DMS 273 (cell line): ENCODE measurements around the gene LYPD4.
"Not testable (repeated sequence)": the region's sequence is repeated elsewhere in the genome, so short reads cannot be mapped to it uniquely, and the experiment has no call there.

ENCODE experiments used
- DNase-seq: peaks from one replicate; lab custom pipeline; 2025; ENCODE audit not compliant: unreplicated experiment; lab: John Stamatoyannopoulos, UW

LYPD4 gene

GRCh38 chr19:41802770-41803169 is 41.7 kb downstream of the LYPD4 start:
- no peak for DNase-seq

DNA sequence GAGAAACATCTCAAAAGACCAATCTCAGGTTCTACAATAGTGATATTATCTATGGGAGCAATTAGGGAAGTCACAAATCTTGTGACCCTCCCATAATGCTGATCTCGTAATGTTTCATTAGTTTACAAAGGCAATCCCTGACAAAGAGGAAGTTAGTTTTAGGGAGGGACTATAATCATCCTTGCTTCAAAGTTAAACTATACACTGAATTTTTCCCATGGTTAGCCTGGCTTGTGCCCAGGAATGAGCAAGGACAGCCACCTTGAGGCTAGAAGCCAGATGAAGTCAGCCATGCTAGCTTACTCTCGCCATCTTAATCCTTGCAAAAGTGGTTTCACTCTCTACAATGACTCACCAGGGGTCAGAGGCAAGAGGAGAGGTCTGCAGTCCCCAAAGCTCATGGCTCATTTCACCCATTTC is 42.7 kb downstream of the LYPD4 start:
- DNase-seq, result no peak

DNA sequence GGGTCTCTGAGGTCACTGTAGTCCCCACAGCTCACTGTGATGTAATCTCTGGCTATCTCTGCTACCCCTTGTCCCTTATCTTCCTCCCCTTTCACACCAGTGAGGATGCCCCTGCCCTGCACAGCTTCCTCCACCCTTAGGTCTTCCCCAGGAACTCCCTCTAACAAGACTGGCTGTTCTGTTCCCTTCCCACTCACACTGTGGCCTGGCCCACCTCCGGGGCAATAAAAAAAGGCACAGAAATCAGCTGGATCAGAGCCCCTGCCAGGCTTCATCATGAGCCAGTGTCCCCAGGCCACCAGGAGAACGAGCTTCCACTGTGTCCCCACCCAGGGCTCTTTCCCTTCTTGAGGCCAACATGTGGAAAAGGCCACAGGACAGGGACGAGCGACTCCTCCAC is 43.5 kb downstream of the LYPD4 start:
- no peak for DNase-seq

DNA sequence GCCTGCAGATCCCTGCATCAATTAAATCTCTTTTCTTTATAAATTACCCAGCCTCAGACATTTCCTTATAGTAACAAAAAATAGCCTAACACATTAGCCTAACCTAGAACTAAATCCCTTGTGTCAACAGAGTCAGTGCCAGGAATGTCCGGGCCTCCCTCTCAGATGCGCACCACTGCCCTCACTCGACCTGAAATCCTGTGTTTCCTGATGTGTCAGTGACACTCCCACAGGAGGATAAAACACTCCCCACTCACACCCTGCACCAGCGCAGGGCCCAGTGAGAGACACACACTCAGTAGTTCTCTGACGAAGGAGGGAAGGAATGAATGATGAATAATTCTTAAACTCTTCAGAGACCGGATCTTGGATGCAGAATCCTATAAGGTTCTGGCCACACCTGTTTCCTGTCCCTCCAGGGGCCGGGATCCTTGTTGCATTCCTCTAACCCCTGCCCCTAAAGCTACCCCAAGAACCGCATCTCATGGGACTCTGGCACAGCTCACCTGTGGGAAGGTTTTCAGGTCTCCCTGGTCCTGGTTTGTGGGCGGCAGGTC is 45.0 kb downstream of the LYPD4 start:
- no peak for DNase-seq

- no peak for DNase-seq
These were observed 47.6 kb downstream of the LYPD4 start for GRCh38 chr19:41796901-41797300.

GRCh38 chr19:41796362-41796761 is 48.1 kb downstream of the LYPD4 start, which contains the start of gene CEACAM3:
Gene CEACAM3 (plus strand): TSS chr19:41796587. CDS start chr19:41796678, 91 bp downstream.
- DNase-seq, result no peak

DNA sequence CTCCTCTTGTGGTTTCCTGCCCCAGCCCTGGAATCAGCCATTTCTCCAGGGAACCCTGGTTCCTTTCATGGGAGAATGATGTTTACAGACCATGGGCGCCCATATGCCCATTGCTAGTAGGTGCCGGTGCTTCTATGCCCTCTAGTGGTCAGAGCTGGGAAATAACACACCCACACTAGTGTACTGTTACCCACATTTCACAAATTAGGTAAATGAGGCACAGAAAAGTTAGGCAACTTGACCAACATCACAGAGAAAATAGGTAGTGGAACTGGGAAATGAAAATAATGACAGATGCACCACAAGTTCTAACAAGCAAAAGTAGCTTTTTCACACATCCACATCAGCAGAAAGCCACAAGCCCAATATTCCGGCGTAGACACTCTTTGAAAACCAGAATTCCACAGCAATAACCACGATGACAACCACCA is 49.4 kb downstream of the LYPD4 start:
- DNase-seq, result peak; percentile 81

GRCh38 chr19:41793414-41793727 is 51.1 kb downstream of the LYPD4 start:
- DNase-seq, result no peak

GRCh38 chr19:41792513-41793413 is 51.7 kb downstream of the LYPD4 start:
- DNase-seq, result peak; percentile 81

GRCh38 chr19:41789053-41789452 is 55.4 kb downstream of the LYPD4 start:
- not testable (repeated sequence) for DNase-seq

GRCh38 chr19:41788518-41788917 is 56.0 kb downstream of the LYPD4 start:
- DNase-seq, result not testable (repeated sequence)
